IPS-NIHi7 (cell line): Measurements from ENCODE around the gene TPSD1.
"Not testable (repeated sequence)": the region's sequence is repeated elsewhere in the genome, so short reads cannot be mapped to it uniquely, and the experiment has no call there.

Experiments
- DNase-seq: peaks from one replicate; pipeline ENCODE4 v3.0.0; 2012; ENCODE audit warnings: mixed read lengths; ENCODE audit errors: extremely low spot score

The TPSD1 gene

DNA sequence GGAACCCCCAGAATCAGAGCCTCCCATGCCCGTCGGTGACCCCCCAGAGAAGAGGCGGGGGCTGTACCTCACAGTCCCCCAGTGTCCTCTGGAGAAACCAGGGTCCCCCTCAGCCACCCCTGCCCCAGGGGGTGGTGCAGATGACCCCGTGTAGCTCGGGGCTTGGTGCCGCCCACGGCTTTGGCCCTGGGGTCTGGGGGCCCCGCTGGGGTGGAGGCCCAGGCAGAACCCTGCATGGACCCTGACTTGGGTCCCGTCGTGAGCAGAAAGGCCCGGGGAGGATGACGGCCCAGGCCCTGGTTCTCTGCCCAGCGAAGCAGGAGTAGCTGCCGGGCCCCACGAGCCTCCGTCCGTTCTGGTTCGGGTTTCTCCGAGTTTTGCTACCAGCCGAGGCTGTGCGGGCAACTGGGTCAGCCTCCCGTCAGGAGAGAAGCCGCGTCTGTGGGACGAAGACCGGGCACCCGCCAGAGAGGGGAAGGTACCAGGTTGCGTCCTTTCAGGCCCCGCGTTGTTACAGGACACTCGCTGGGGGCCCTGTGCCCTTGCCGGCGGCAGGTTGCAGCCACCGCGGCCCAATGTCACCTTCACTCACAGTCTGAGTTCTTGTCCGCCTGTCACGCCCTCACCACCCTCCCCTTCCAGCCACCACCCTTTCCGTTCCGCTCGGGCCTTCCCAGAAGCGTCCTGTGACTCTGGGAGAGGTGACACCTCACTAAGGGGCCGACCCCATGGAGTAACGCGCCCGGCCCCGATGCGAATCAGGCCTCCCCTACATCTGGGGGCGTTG lies 34.8 kb upstream of the TPSD1 start:
- DNase-seq, result no peak

- DNase-seq, result no peak
Measured at GRCh38 chr16:1221628-1222552, 34.0 kb upstream of the TPSD1 start.

GRCh38 chr16:1222553-1223354 lies 33.1 kb upstream of the TPSD1 start:
- no peak for DNase-seq

DNA sequence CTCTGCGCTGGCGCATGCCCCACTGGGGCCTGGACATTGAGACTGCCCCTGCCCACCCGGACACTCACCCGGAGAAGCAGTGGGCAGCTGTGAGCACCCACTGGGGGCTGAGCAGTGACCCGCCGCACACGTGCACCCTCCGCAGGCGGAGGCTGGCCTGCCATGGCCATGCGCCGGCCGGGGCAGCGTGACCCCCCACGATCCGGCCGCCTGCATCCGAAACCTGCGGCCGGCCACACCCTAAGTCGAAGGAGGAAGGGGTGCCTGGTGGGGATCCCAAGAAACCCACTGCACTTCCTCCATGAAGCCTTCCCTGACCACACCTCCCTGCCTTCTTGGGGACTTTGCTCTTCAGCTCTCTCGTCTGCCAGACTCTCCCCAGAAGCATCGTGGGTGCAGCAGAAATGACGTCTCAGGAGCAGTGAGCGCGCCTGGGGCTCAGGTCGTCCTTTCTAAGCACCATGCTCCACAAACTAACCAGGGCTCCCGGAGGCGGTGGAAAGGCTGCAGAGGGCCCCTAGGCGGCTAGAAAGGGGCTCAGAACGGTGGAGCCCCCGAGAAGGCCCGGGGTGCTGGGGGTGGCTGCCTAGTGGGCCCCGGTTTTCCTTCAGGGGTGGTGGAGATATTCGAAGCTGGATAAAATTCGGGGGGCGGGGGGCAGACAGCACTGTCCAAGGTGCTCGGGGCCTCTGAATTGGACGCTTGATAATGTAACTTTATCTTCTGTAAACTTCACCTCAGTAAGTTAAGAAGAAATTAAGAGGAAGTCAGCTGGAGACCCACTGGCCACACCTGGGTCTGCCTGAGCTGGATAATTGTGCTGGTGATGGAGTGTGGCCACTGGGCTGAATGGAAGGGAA lies 32.3 kb upstream of the TPSD1 start:
- no peak for DNase-seq

GRCh38 chr16:1224558-1224957 lies 31.3 kb upstream of the TPSD1 start:
- DNase-seq, result no peak

- DNase-seq, result no peak
Measured at GRCh38 chr16:1225051-1225451, 30.8 kb upstream of the TPSD1 start, which contains the start of gene TPSG1. Gene TPSG1 (minus strand): TSS chr16:1225268. CDS start chr16:1225252, 16 bp downstream.

DNA sequence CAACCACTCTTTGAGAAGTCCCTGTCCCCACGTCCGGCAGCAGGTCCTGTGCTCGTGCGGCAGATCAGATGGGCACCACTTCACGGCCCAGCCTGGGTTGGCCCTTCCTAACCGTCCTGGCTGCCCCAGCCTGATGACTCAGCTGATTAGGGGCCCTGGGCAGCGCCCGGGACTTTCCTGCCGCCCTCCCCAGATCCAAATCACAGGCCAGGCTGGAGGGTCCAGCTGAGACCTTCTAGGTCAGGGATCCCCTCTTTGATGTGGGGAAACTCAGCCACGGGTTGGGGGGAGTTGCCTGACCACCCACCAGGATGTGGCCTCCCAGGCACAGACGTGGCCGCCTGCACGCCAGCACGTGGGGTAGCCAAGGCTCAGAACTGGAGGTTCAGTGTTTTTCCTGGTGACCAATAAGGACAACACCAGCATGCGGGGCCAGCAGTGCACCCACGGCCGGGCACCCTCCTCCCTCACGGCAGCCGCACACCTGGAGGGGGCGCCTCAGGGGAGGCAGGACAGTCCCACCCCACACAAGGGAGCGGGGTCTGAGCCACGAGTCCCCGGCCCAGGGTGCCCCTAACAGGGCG lies 30.0 kb upstream of the TPSD1 start:
- not testable (repeated sequence) for DNase-seq

GRCh38 chr16:1226692-1227091 lies 29.2 kb upstream of the TPSD1 start:
- not testable (repeated sequence) for DNase-seq

DNA sequence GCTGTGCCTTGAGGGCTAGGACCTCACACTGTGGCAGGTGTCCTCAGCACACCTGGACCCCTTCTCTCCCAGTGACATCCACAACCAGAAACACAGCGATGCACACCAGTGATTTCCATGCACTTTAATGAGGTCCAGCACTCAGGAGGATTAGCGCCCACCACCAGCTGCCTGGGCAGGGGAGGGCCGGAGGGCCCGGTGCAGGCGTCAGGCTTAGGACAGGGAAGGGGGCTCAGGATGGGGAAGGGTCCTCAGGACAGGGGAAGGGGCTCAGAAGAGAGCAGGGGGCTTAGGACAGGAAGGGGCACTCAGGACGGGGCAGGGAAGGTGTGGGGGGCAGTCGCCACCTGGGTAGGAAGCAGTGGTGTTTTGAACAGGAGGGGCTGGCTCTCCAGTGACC lies 27.6 kb upstream of the TPSD1 start:
- not testable (repeated sequence) for DNase-seq

- not testable (repeated sequence) for DNase-seq
Measured at GRCh38 chr16:1229476-1229875, 26.4 kb upstream of the TPSD1 start.

DNA sequence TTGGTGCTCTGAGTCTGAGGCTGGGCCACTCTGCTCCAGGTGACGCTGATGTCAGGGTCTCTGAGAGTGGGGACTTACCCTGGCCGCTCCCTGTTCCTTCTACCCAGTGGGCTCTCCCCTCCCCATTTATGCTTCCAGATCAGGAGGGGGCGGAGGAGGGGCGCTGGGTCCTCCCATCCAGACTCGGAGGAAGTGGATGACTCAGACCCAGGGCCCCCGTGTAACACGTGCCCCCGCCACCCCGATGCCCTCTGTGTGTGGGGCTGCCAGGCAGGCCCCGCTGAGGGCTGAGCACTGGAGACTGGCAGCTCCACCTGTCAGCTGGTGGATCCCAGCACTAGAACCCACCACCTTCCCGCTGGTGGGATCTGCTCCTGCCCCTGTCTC lies 25.8 kb upstream of the TPSD1 start, which contains the start of gene TPSB2:
Gene TPSB2 (minus strand): TSS at position 101 of the 387 bp plus-strand sequence. CDS start 233 bp downstream, outside the sequence.
- not testable (repeated sequence) for DNase-seq

DNA sequence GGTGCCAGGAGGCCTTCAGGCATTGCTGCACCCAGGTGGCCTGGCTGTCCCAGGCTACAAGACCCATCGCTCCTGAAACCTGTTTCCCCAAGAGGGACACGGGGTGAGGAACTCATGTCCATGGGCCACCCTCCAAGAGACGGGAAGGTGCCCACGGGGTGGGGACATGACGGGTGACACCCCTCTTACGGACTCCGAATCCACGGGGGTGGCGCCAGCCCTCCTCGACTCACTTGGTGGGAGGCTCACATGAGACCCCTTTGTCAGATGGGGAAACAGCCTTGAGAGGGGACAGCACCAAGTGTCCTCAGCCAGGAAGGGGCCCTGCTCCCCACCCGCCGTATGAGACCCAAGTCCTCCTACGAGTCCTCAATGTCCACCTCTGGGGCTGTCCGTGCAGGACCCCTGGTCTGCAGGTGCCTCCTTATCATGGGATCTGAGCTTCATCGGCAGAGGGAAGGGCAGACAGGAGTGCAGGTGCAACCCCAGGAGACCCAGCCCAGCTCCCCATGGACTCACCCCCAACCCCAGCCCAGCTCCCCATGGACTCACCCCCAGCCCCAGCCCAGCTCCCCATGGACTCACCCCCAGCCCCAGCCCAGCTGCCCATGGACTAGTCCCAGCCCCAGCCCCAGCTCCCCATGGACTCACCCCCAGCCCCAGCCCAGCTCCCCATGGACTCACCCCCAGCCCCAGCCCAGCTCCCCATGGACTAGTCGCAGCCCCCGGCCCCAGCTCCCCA lies 25.2 kb upstream of the TPSD1 start:
- not testable (repeated sequence) for DNase-seq

DNA sequence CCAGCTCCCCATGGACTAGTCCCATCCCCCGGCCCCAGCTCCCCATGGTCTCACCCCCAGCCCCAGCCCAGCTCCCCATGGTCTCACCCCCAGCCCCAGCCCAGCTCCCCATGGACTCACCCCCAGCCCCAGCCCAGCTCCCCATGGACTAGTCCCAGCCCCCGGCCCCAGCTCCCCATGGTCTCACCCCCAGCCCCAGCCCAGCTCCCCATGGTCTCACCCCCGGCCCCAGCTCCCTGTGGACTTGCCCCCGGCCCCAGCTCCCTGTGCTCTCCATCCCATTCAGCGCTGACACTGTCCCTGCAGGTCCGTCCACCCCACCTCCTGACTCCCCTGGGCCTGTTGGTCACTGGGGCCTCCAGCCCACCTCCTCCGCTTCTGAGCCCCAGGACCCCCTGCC lies 24.6 kb upstream of the TPSD1 start:
- not testable (repeated sequence) for DNase-seq

DNA sequence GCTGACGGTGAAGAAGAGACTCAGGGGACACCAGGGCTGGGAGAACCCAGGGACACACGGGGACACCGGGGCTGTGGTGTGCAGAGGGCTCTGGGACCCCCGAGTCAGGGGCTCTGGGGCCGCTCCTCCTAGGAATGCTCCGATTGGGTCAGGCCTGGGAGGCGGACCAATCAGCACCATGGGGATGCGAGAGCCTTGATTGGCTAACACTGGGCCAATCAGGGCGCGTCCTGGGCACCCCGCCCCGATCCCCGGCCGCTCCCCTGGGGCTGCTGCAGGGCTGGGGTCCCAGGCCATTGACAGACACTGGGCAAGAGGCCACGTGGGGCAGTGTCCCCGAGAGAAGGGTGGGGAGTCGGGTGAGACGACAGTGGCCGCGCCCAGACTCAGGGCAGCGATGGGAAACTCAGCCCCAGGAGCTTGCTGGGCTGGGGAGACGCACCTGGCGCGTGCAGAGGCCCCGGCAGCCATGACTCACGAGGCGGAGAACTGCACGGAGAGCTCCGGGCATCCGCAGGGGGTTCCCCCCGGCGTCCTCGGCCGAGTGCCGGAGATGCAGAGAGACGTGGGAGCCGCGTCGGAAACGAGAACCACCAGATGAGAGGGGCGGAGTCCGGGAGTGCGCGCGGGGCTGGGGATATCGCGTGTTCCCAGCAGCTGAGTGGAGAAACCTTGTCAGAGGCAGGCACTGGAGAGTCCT lies 23.7 kb upstream of the TPSD1 start:
- DNase-seq, result not testable (repeated sequence)

- DNase-seq, result not testable (repeated sequence)
Measured at GRCh38 chr16:1236659-1237058, 19.2 kb upstream of the TPSD1 start.

DNA sequence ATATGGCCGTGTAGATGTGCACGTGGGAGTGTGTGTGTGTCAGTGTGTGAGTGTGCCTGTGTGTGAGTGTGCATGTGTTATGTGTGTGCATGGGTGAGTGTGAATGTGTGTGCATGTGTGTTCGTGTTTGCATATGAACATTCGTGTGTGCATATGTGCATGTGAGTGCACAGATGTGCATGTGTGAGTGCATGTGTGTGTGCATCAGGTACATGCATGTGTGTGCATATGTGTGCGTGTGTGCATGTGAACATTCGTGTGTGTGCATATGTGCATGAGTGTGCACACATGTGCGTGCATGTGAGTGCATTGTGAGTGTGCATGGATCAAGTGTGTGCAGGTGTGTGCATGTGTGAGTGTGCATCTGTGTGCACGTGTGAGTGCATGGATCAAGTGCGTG lies 17.9 kb upstream of the TPSD1 start:
- no peak for DNase-seq

DNA sequence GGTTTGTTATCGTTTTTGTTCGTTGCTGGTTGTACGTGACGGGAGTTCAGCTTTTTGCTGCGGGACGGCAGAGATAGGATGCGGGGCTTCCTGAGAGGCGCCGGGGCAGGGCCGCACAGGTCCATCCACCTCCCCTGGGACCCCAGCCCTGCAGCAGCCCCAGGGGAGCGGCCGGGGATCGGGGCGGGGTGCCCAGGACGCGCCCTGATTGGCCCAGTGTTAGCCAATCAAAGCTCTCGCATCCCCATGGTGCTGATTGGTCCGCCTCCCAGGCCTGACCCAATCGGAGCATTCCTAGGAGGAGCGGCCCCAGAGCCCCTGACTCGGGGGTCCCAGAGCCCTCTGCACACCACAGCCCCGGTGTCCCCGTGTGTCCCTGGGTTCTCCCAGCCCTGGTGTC lies 17.0 kb upstream of the TPSD1 start:
- DNase-seq, result not testable (repeated sequence)

DNA sequence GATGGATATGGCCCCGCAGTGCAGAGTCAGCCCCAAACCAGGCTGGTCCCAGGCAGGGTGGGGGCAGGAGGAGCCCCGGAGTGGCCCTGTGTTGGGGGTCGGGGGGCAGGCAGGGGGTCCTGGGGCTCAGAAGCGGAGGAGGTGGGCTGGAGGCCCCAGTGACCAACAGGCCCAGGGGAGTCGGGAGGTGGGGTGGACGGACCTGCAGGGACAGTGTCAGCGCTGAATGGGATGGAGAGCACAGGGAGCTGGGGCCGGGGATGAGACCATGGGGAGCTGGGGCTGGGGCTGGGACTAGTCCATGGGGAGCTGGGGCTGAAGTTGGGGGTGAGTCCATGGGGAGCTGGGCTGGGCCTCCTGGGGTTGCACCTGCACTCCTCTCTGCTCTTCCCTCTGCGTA lies 16.3 kb upstream of the TPSD1 start:
- not testable (repeated sequence) for DNase-seq

- DNase-seq, result not testable (repeated sequence)
Measured at GRCh38 chr16:1240436-1240835, 15.4 kb upstream of the TPSD1 start, which contains the start of gene TPSAB1. Gene TPSAB1 (plus strand): TSS chr16:1240705. CDS start chr16:1240939, 234 bp downstream.
